Hematopoietic multipotent progenitor cell treated with erythropoietin and hydrocortisone succinate and interleukin-3 and kit ligand, for 15 days (in vitro differentiated cells): ENCODE results near the gene ATG4D.
"Not testable (repeated sequence)": the region's sequence is repeated elsewhere in the genome, so short reads cannot be mapped to it uniquely, and the experiment has no call there.

Experiments
- DNase-seq: peaks from one replicate; pipeline ENCODE4 v3.0.0-alpha.2; 2015; ENCODE audit warnings: low spot score

ATG4D gene

GRCh38 chr19:10519421-10519820 is 24.3 kb upstream of the ATG4D start:
- no peak for DNase-seq

GRCh38 chr19:10520652-10521318 is 22.9 kb upstream of the ATG4D start:
- peak; percentile 17 for DNase-seq

GRCh38 chr19:10521461-10522171 is 22.1 kb upstream of the ATG4D start:
- DNase-seq = no peak

- no peak for DNase-seq
Measured at GRCh38 chr19:10523135-10523636, 20.5 kb upstream of the ATG4D start.

- DNase-seq = no peak
Measured at GRCh38 chr19:10525636-10526035, 18.1 kb upstream of the ATG4D start.

DNA sequence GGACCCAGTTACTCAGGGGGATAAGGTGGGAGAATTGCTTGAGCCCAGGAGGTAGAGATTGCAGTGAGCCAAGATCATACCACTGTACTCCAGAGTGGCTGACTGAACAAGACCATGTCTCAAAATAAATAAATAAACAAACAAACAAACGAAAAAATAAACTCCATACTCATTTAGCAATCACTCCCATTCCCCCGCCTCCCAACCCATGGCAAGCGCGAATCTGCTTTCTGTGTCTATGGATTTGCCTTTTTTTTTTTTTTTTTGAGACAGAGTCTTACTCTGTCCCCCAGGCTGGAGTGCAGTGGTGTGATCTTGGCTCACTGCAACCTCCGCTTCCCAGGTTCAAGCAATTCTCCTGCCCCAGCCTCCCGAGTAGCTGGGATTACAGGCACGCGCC is 16.8 kb upstream of the ATG4D start:
- DNase-seq = not testable (repeated sequence)

GRCh38 chr19:10532457-10532856 is 11.2 kb upstream of the ATG4D start:
- no peak for DNase-seq

- no peak for DNase-seq
Measured at GRCh38 chr19:10533646-10534386, 9.9 kb upstream of the ATG4D start.

DNA sequence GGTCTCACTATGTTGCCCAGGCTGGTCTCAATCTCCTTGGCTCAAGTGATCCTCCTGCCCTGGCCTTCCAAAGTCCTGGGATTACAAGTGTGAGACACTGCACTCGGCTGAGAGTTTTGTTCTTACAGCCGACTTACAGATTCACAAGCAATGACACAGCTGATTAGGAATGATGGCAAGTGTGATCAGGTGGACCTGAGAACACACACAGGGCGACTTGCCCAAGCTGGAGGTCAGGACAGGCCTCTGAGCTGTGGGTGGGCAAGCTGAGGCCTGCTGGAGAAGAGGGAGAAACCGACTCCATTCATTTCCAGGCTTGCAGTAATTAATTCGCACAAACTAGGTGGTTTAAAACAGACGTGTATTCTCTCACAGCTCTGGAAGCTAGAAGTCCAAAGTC is 8.1 kb upstream of the ATG4D start:
- DNase-seq = no peak

DNA sequence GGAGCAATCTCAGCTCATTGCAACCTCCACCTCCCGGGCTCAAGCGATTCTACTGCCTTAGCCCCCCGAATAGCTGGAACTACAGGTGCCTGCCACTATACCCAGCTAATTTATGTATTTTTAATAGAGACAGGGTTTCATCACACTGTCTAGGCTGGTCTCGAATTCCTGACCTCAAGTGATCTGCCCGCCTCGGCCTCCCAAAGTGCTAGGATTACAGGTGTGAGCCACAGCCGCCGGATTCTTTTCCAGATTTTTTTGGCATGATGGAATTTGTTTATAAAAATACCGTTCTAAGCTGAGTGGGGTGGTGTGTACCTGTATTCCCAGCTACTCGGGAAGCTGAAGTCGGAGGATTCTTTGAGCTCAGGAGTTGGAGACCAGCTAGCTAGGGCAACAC is 6.0 kb upstream of the ATG4D start:
- DNase-seq = no peak

- no peak for DNase-seq
Measured at GRCh38 chr19:10538204-10538983, 5.3 kb upstream of the ATG4D start.

- not testable (repeated sequence) for DNase-seq
Measured at GRCh38 chr19:10539016-10539415, 4.7 kb upstream of the ATG4D start.

GRCh38 chr19:10543059-10543419 is 665 bp upstream of the ATG4D start:
- no peak for DNase-seq

GRCh38 chr19:10544242-10544752 is 593 bp downstream of the ATG4D start:
- peak; percentile 63 for DNase-seq

DNA sequence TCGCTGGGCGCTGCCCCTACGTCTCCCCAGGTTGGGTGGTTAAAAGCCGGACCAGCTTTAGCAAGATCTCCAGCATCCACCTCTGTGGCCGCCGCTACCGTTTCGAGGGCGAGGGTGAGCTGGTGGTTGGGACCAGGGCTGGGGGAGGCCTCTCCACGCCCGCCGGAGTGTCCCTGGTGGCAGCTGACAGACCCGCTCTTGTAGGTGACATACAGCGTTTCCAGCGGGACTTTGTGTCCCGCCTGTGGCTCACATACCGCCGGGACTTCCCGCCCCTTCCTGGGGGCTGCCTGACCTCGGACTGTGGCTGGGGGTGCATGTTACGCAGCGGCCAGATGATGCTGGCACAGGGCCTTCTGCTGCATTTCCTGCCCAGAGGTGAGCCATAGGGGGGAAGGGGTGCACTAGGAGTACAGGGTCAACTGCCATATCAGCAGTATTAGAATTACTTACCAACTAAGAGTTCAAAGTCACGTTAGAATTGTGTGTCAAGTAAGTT is 1.1 kb downstream of the ATG4D start:
- no peak for DNase-seq

DNA sequence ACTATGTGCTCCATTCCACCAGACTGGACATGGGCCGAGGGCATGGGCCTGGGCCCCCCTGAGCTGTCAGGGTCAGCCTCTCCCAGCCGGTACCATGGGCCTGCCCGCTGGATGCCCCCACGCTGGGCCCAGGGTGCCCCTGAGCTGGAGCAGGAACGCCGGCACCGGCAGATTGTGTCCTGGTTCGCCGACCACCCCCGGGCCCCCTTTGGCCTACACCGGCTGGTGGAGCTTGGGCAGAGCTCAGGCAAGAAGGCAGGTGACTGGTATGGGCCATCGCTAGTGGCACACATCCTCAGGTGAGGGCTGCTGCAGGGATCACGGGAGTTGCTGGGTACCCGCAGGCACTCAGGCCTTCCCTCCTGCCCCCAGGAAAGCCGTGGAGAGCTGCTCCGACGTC is 3.1 kb downstream of the ATG4D start:
- no peak for DNase-seq

DNA sequence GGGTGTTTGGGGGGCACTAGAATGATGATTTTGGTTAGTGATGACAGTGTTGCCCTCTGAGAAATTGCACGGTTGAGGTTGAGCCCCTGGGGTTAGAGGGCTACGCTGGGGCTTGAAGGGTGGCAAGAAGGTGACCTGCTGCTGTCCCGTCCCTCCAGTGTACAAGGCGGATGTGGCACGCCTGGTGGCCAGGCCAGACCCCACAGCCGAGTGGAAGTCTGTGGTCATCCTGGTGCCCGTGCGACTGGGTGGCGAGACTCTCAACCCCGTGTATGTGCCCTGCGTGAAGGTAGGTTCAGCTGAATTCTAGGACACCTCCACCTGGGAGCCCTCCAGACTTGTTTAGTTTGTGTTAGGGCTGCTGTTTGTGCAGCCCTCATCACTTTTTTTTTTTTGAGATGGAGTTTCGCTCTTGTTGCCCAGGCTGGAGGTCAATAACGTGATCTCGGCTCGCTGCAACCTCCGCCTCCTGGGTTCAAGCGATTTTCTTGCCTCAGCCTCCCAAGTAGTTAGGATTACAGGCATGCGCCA is 5.1 kb downstream of the ATG4D start:
- DNase-seq = no peak

GRCh38 chr19:10549733-10550132 is 6.0 kb downstream of the ATG4D start:
- DNase-seq = no peak

GRCh38 chr19:10550336-10550735 is 6.6 kb downstream of the ATG4D start:
- DNase-seq = no peak

- not testable (repeated sequence) for DNase-seq
Measured at GRCh38 chr19:10551006-10551405, 7.3 kb downstream of the ATG4D start.

DNA sequence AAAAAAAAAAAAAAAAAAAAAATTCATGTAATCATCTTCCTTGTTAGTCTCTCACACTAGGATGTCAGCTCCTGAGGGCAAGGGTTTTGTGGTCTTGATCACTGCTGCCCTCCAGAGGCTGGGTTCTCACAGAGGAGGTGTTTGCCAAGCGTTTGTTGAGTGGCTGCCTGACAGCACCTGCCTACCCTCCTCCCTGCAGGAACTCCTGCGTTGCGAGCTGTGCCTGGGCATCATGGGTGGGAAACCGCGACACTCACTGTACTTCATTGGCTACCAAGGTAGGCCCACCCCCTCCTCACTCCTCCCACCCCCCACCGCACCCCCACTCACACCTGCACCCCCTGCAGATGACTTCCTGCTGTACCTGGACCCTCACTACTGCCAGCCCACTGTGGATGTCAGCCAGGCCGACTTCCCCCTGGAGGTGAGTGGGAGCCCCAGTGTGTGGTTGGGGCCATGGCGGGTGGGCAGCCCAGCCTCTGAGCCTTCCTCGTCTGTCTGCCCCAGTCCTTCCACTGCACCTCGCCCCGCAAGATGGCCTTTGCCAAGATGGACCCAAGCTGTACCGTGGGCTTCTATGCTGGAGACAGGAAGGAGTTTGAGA is 8.1 kb downstream of the ATG4D start:
- peak; percentile 53 for DNase-seq
